ENCODE measurements around the gene MRPL17. TPM values are rescaled to one million over a fixed set of nuclear protein-coding genes. Genes with fewer than 3 reads are reported as not detected.

MRPL17 gene
- total and polyA plus RNA-seq, 9 of the 15 experiments (the other 6 are each of a cell fraction or from before 2014, with no cell fraction given) = 33.9 to 81.6 (median 43.9) TPM

- in situ Hi-C loops (cut with MboI) = no loop called here
- CTCF ChIA-PET (ENCODE audit: low intra/inter-chr PET ratio) = no interaction called here
- no peaks in the 10 kb centered on the region for H3K36me3 ChIP-seq (ENCODE audit: control insufficient read depth, insufficient read depth, low read length)
- H3K27ac ChIP-seq (ENCODE audit: extremely low read depth, low read depth, low read length) = no peak overlapping the region
- peaks cover 0 to 9% of the 10 kb centered on the region in 2 experiments; a peak in 3 of 5 replicates for H3K4me1 ChIP-seq (replicated peaks in 1 of 2; ENCODE audit: control insufficient read depth in 2 of 2, insufficient read depth in 2 of 2, low read length in 2 of 2)
- H3K4me3 ChIP-seq = no peak overlapping the region
- H3K9me1 ChIP-seq (ENCODE audit: control insufficient read depth, insufficient read depth, low read length) = no peaks in the 10 kb centered on the region
- peak; percentile 38; the same call in 2 of the 3 replicates for ATAC-seq
- POLR2A ChIA-PET = interaction anchor here (0.6 to 1.3 kb wide), 2 partner anchors 11 to 26 kb away, joined by 3 to 6 read pairs; no protein-coding TSS in a partner anchor
- H2AFZ ChIP-seq (ENCODE audit: low read depth, low read length) = no peak overlapping the region
- intact Hi-C loops (cut with micrococcal nuclease) = no loop called here
- FAIRE-seq = no peak
- H3K9ac ChIP-seq (ENCODE audit: insufficient read depth in 1 of 2, low read depth in 2 of 2, low read length in 2 of 2) = no peak overlapping the region
- no peak for DNase-seq (ENCODE audit: extremely low read depth in 1 of 4, low spot score in 3 of 4)
- no peaks in the 10 kb centered on the region for H3K27me3 ChIP-seq (ENCODE audit: control insufficient read depth in 2 of 2, insufficient read depth in 2 of 2, low read length in 2 of 2)
- WGBS (ENCODE audit: insufficient coverage, low coverage, missing lambda C conversion rate) = 48% methylated on average over 5 of the region's 5 CpGs
- H3K79me2 ChIP-seq (ENCODE audit: control insufficient read depth, insufficient read depth, low read length) = no peaks in the 10 kb centered on the region
- H4K20me1 ChIP-seq (replicated peaks; ENCODE audit: control insufficient read depth, insufficient read depth, low read length) = no peaks in the 10 kb centered on the region
- H3K4me2 ChIP-seq (ENCODE audit: insufficient read depth, low read length) = no peak overlapping the region
- no TSS peak for BruUV-seq (replicated peaks)
- no peak for TF ChIP-seq TFAM (CRISPR knock-in tag; conservative IDR thresholded peaks at IDR 0.05)
- no peak for TF ChIP-seq COPS2 (conservative IDR thresholded peaks at IDR 0.05)
- TF ChIP-seq IFI16 (CRISPR knock-in tag; IDR thresholded peaks at IDR 0.05) = no peak
- TF ChIP-seq ZNF212 (CRISPR knock-in tag; IDR thresholded peaks at IDR 0.05) = no peak
- TF ChIP-seq STAG1 (CRISPR knock-in tag; IDR thresholded peaks at IDR 0.05; ENCODE audit: borderline replicate concordance) = no peak
- TF ChIP-seq SNIP1 (IDR thresholded peaks at IDR 0.05; ENCODE audit: low read depth) = no peak
- TF ChIP-seq, protein P1, sequence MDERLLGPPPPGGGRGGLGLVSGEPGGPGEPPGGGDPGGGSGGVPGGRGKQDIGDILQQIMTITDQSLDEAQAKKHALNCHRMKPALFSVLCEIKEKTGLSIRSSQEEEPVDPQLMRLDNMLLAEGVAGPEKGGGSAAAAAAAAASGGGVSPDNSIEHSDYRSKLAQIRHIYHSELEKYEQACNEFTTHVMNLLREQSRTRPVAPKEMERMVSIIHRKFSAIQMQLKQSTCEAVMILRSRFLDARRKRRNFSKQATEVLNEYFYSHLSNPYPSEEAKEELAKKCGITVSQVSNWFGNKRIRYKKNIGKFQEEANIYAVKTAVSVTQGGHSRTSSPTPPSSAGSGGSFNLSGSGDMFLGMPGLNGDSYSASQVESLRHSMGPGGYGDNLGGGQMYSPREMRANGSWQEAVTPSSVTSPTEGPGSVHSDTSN (CRISPR knock-in tag; IDR thresholded peaks at IDR 0.05; ENCODE audit: low read depth) = no peak
- TF ChIP-seq, protein P1 (tag; conservative IDR thresholded peaks at IDR 0.05; ENCODE audit: low read depth) = no peak
- no peak for TF ChIP-seq MBD2 (IDR thresholded peaks at IDR 0.05; ENCODE audit: borderline replicate concordance, low read depth)
- TF ChIP-seq ZBTB5 (IDR thresholded peaks at IDR 0.05) = no peak
- no peak for TF ChIP-seq ZNF589 (CRISPR knock-in tag; IDR thresholded peaks at IDR 0.05; ENCODE audit: low read depth)
- no peaks in the 10 kb centered on the region for H3K9me3 ChIP-seq (replicated peaks; ENCODE audit: control insufficient read depth, insufficient read depth, low read depth, low read length)
Measured at GRCh38 chr11:6656936-6657335, 26.2 kb downstream of the MRPL17 start.

Data from K562 (cell line).